HG02884 (cell line): Measurements from ENCODE around the gene SLC52A1.

Experiments used
- ATAC-seq: cut with Tn5 transposase; IDR thresholded peaks from one replicate; pipeline ENCODE4 v1.9.1; 2021; ENCODE audit warnings: mild to moderate bottlenecking, moderate library complexity; ENCODE audit not compliant: unreplicated experiment

The SLC52A1 gene

GRCh38 chr17:4994081-4994595, 41.1 kb downstream of the SLC52A1 start:
- ATAC-seq: no peak

GRCh38 chr17:4987767-4988567, 47.3 kb downstream of the SLC52A1 start:
- no peak for ATAC-seq

GRCh38 chr17:4986951-4987766, 48.1 kb downstream of the SLC52A1 start, which contains the start of gene CAMTA2:
Gene CAMTA2, minus strand, starts transcription at chr17:4987675. Its CDS starts 1,453 bp downstream, at chr17:4986222.
- peak; percentile 52 for ATAC-seq

GRCh38 chr17:4986403-4986802, 48.8 kb downstream of the SLC52A1 start:
- no peak for ATAC-seq
